Skeletal muscle tissue (tissue), 4 donors: ENCODE measurements around the gene TERT. TPM values are rescaled to one million over a fixed set of nuclear protein-coding genes. Genes with fewer than 3 reads are reported as not detected.

Source experiments
- H3K27ac ChIP-seq: one replicate; pipeline ENCODE4 v1.7.0; 2013; ENCODE audit warnings: mild to moderate bottlenecking, low read depth, low read length, inconsistent platforms
- H3K27me3 ChIP-seq, 3 donors: one replicate each; pipeline ENCODE4 v1.7.0; 2013; ENCODE audit warnings: low read length in 3 of 3; ENCODE audit not compliant: control insufficient read depth in 3 of 3, insufficient read depth in 3 of 3
- H3K36me3 ChIP-seq, 3 donors: one replicate each; pipeline ENCODE4 v1.7.0; 2013; ENCODE audit warnings: low read length in 3 of 3; ENCODE audit not compliant: control insufficient read depth in 3 of 3, insufficient read depth in 3 of 3
- H3K4me1 ChIP-seq, 3 donors: one replicate each; pipeline ENCODE4 v1.7.0; 2013; ENCODE audit warnings: low read length in 3 of 3, mild to moderate bottlenecking in 3 of 3; ENCODE audit not compliant: control insufficient read depth in 3 of 3, insufficient read depth in 3 of 3
- H3K4me3 ChIP-seq, 3 donors: one replicate each; pipeline ENCODE4 v1.7.0; 2013; ENCODE audit warnings: low read length in 3 of 3
- H3K9ac ChIP-seq, 3 donors: one replicate each; pipeline ENCODE4 v1.7.0; 2013; ENCODE audit warnings: low read length in 3 of 3, mild to moderate bottlenecking in 3 of 3, moderate library complexity in 2 of 3, low read depth in 1 of 3
- H3K9me3 ChIP-seq, 3 donors: one replicate each; pipeline ENCODE4 v1.7.0; 2013; ENCODE audit warnings: low read length in 3 of 3; ENCODE audit not compliant: control insufficient read depth in 3 of 3
- total RNA-seq: library from RNA; depleted of rRNA; stranded (reverse); fragments of >200 nt; gene quantifications from one replicate; pipeline ENCODE4 v1.2.3, GENCODE V29; 2014
- donor health status: Osteomylitis.

The TERT gene
- total RNA-seq, 1 donor from 2014 or later, result not detected

GRCh38 chr5:1253456-1254105, 41.3 kb downstream of the TERT start:
- Histone ChIP-seq H3K27me3 (peaks cover 27 to 44% (median 41%) of the 10 kb centered on the region in 3 donors), H3K36me3 (no peaks in the 10 kb centered on the region), H3K9me3 (no peaks in the 10 kb centered on the region), H3K4me3 (no peak overlapping the region), H3K4me1 (no peaks in the 10 kb centered on the region), H3K9ac (no peak overlapping the region), H3K27ac (no peak overlapping the region)

- Histone ChIP-seq H3K27ac (no peak overlapping the region), H3K4me1 (no peaks in the 10 kb centered on the region), H3K4me3 (no peak overlapping the region), H3K27me3 (peaks cover 35 to 49% (median 49%) of the 10 kb centered on the region in 3 donors), H3K9ac (no peak overlapping the region), H3K9me3 (no peaks in the 10 kb centered on the region), H3K36me3 (no peaks in the 10 kb centered on the region)
Measured at GRCh38 chr5:1252681-1253080, 42.2 kb downstream of the TERT start.

- no peak overlapping the region for H3K4me3 ChIP-seq
- H3K9me3 ChIP-seq, result no peaks in the 10 kb centered on the region
- H3K27me3 ChIP-seq, result peaks cover 42 to 57% (median 49%) of the 10 kb centered on the region in 3 donors
- H3K27ac ChIP-seq, result no peak overlapping the region
- H3K36me3 ChIP-seq, result no peaks in the 10 kb centered on the region
- H3K4me1 ChIP-seq, result no peaks in the 10 kb centered on the region
- no peak overlapping the region for H3K9ac ChIP-seq
Measured at GRCh38 chr5:1251678-1252580, 42.9 kb downstream of the TERT start.

- Histone ChIP-seq H3K4me3 (no peak overlapping the region), H3K27ac (no peak overlapping the region), H3K27me3 (peaks cover 44 to 70% (median 56%) of the 10 kb centered on the region in 3 donors), H3K36me3 (no peaks in the 10 kb centered on the region), H3K9me3 (no peaks in the 10 kb centered on the region), H3K9ac (no peak overlapping the region), H3K4me1 (no peaks in the 10 kb centered on the region)
Measured at GRCh38 chr5:1249366-1250280, 45.2 kb downstream of the TERT start.

- no peaks in the 10 kb centered on the region for H3K9me3 ChIP-seq
- H3K4me3 ChIP-seq, result no peak overlapping the region
- peaks cover 56 to 75% (median 68%) of the 10 kb centered on the region in 3 donors for H3K27me3 ChIP-seq
- H3K36me3 ChIP-seq, result no peaks in the 10 kb centered on the region
- no peak overlapping the region for H3K27ac ChIP-seq
- no peak overlapping the region for H3K9ac ChIP-seq
- no peaks in the 10 kb centered on the region for H3K4me1 ChIP-seq
Measured at GRCh38 chr5:1247811-1248210, 47.1 kb downstream of the TERT start.

GRCh38 chr5:1246711-1247431, 48.0 kb downstream of the TERT start:
- H3K36me3 ChIP-seq, result no peaks in the 10 kb centered on the region
- H3K27me3 ChIP-seq, result peaks cover 56 to 73% (median 72%) of the 10 kb centered on the region in 3 donors
- no peaks in the 10 kb centered on the region for H3K4me1 ChIP-seq
- H3K9ac ChIP-seq, result no peak overlapping the region
- no peak overlapping the region for H3K27ac ChIP-seq
- H3K4me3 ChIP-seq, result no peak overlapping the region
- H3K9me3 ChIP-seq, result no peaks in the 10 kb centered on the region

GRCh38 chr5:1245905-1246576, 48.8 kb downstream of the TERT start:
- Histone ChIP-seq H3K4me1 (no peaks in the 10 kb centered on the region), H3K4me3 (no peak overlapping the region), H3K9ac (no peak overlapping the region), H3K36me3 (no peaks in the 10 kb centered on the region), H3K27ac (no peak overlapping the region), H3K27me3 (peaks cover 58 to 77% (median 74%) of the 10 kb centered on the region in 3 donors), H3K9me3 (no peaks in the 10 kb centered on the region)

- Histone ChIP-seq H3K27me3 (peaks cover 59 to 79% (median 70%) of the 10 kb centered on the region in 3 donors), H3K27ac (no peak overlapping the region), H3K4me3 (no peak overlapping the region)
Measured at GRCh38 chr5:1244976-1245375, 49.9 kb downstream of the TERT start.

GRCh38 chr5:1244255-1244654, 50.6 kb downstream of the TERT start:
- Histone ChIP-seq H3K4me3 (no peak overlapping the region), H3K27me3 (peaks cover 59 to 73% (median 62%) of the 10 kb centered on the region in 3 donors), H3K36me3 (no peaks in the 10 kb centered on the region), H3K9me3 (no peaks in the 10 kb centered on the region), H3K27ac (no peak overlapping the region), H3K9ac (no peak overlapping the region), H3K4me1 (no peaks in the 10 kb centered on the region)

More at GRCh38 chr5:1244976-1245375, 49.9 kb downstream of the TERT start:
- H3K4me1 ChIP-seq, result no peaks in the 10 kb centered on the region
- no peaks in the 10 kb centered on the region for H3K36me3 ChIP-seq
- no peak overlapping the region for H3K9ac ChIP-seq
- no peaks in the 10 kb centered on the region for H3K9me3 ChIP-seq
